GM12878 (cell line): Measurements from ENCODE around the gene SLC29A2. TPM values are rescaled to one million over a fixed set of nuclear protein-coding genes. Genes with fewer than 3 reads are reported as not detected.

Experiments used
- BMI1 ChIP-seq: fragments of 450-650 bp; IDR thresholded peaks from 2 replicates; pipeline ENCODE4 v1.6.1; 2016; ENCODE audit warnings: mild to moderate bottlenecking, moderate library complexity, borderline replicate concordance
- KLF5 ChIP-seq: fragments of 450-650 bp; IDR thresholded peaks from 2 replicates; pipeline ENCODE4 v1.6.1; 2014; ENCODE audit warnings: mild to moderate bottlenecking; ENCODE audit not compliant: partially characterized antibody
- LARP7 ChIP-seq: fragments of 450-650 bp; IDR thresholded peaks from 2 replicates; pipeline ENCODE4 v1.6.1; 2017; ENCODE audit warnings: mild to moderate bottlenecking
- MEF2B ChIP-seq: fragments of 450-650 bp; IDR thresholded peaks from 2 replicates; pipeline ENCODE4 v1.6.1; 2018; ENCODE audit warnings: mild to moderate bottlenecking, moderate library complexity; ENCODE audit not compliant: partially characterized antibody, poor library complexity, severe bottlenecking
- PML ChIP-seq: IDR thresholded peaks from 2 replicates; pipeline ENCODE4 v1.6.1; 2012; ENCODE audit warnings: low read length, inconsistent platforms
- POLR2AphosphoS5 ChIP-seq: IDR thresholded peaks from 2 replicates; pipeline ENCODE4 v1.6.1; 2011; ENCODE audit warnings: mild to moderate bottlenecking, low read length, inconsistent platforms
- RB1 ChIP-seq: fragments of 450-650 bp; formaldehyde crosslinking; IDR thresholded peaks from 2 replicates; pipeline ENCODE4 v1.6.1; 2017; ENCODE audit warnings: mild to moderate bottlenecking, borderline replicate concordance
- RCOR1 ChIP-seq: conservative IDR thresholded peaks from 2 replicates; pipeline ENCODE4 v1.6.1; 2012; ENCODE audit warnings: low read depth, low read length, improper control_type of control experiment
- SIX5 ChIP-seq: IDR thresholded peaks from 2 replicates; pipeline ENCODE4 v1.6.1; 2011; ENCODE audit warnings: mild to moderate bottlenecking, low read depth, low read length, moderate library complexity; ENCODE audit not compliant: severe bottlenecking
- SREBF2 ChIP-seq: IDR thresholded peaks from 2 replicates; pipeline ENCODE4 v1.6.1; 2012; ENCODE audit warnings: mild to moderate bottlenecking, low read length
- SRF ChIP-seq, 2 experiments: IDR thresholded peaks; 2 replicates each; pipeline ENCODE4 v1.6.1; 2011; ENCODE audit warnings: low read depth in 2 of 2, low read length in 2 of 2, mild to moderate bottlenecking in 1 of 2, moderate library complexity in 1 of 2
- TCF7 ChIP-seq: IDR thresholded peaks from 2 replicates; pipeline ENCODE4 v1.6.1; 2014; ENCODE audit warnings: antibody characterized with exemption, borderline replicate concordance
- polyA plus RNA-seq, 11 experiments: library from polyadenylated mRNA; depleted of rRNA in 4 of 11; unstranded in 6 of 11; stranded (reverse) in 5 of 11; fragments of >200 nt; fragmentation: Nextera tagmentation in 4 of 11; fragmentation: Illumina TruSeq in 1 of 11; extraction: Ambion mirVana in 4 of 11; extraction: Trizol in 1 of 11; gene quantifications; 1 replicate in 1 of 11; 2 replicates in 10 of 11; pipeline versions ENCODE4 v1.2.1 to v1.2.3, GENCODE V29; 2011 to 2016; ENCODE audit warnings: inconsistent platforms in 2 of 11, missing spikeins in 2 of 11, low read depth in 1 of 11
- total RNA-seq, 4 experiments: library from RNA; depleted of rRNA in 3 of 4; stranded (reverse); fragments of >200 nt in 3 of 4; fragmentation: Illumina TruSeq in 1 of 4; extraction: Trizol in 1 of 4; gene quantifications; 2 replicates each; pipeline versions ENCODE4 v1.2.1 to v1.2.3, GENCODE V29; 2013 to 2021
- TF ChIP-seq, protein P1 (sequence below): fragments of 450-650 bp; formaldehyde crosslinking; IDR thresholded peaks from 2 replicates; pipeline ENCODE4 v1.5.0; 2022; ENCODE audit warnings: mild to moderate bottlenecking, missing genetic modification characterization
- TF ChIP-seq, protein P2 (sequence below): fragments of 450-650 bp; IDR thresholded peaks from 2 replicates; pipeline ENCODE4 v1.6.1; 2016; ENCODE audit warnings: mild to moderate bottlenecking
- TF ChIP-seq, protein P3 (sequence below): IDR thresholded peaks from 2 replicates; pipeline ENCODE4 v1.6.1; 2011; ENCODE audit warnings: borderline replicate concordance, low read depth, mild to moderate bottlenecking, moderate library complexity, low read length; ENCODE audit not compliant: insufficient read depth, poor library complexity, severe bottlenecking
- TF ChIP-seq, protein P4 (sequence below): IDR thresholded peaks from 2 replicates; pipeline ENCODE4 v1.6.1; 2011; ENCODE audit warnings: low read depth, low read length, improper control_type of control experiment, borderline replicate concordance
- TF ChIP-seq, protein P5 (sequence below): fragments of 450-650 bp; IDR thresholded peaks from 2 replicates; pipeline ENCODE4 v1.6.1; 2017; ENCODE audit warnings: mild to moderate bottlenecking, moderate library complexity

Gene SLC29A2
- total and polyA plus RNA-seq, 10 of the 15 experiments (the other 5 are each of a cell fraction or from before 2014, with no cell fraction given): 0.27 to 7.5 (median 2.2) TPM

DNA sequence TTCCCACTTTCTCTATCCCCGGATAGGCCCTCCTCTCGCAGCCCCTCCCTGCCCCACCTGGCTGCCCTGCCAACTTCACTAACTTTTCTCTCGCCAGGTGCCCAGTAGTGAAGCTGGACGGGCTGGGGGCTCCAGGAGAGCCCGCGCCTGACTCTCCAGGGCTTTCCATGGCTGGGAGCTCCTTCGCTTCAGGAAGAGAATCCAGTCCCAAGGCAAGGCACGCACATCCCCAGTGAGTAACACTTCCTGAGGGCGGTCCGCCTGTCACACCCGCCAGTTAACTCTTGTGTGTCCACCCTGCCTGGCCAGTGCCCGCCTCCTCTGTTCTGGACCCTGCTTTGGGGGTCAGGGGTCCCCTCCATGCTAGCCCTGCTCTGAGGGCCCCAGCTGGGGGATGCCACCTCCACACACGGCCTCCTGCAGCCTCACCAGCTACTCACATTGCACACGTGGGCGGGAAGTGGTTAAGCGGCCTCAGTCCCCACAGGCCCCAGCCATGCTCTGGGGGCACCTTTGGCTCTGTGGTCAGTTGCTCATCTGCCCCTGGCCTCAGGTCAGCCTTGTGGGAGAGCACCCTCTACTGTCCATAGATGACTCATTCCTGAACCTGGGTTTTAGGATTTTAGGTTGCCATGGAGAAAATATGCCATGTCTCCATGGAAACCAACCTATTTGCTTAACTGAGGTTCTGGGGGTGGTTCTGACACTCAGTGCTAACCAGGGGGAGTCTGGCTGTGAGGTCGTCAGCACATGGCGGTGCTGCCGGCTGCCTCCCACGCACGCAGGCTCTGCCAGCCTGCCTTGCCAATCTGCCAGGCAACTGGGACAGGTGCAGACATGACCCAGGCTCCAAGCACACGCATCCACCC, 35.1 kb downstream of the SLC29A2 start, which contains the start of gene RIN1 (continued):
- TF ChIP-seq, protein P1, sequence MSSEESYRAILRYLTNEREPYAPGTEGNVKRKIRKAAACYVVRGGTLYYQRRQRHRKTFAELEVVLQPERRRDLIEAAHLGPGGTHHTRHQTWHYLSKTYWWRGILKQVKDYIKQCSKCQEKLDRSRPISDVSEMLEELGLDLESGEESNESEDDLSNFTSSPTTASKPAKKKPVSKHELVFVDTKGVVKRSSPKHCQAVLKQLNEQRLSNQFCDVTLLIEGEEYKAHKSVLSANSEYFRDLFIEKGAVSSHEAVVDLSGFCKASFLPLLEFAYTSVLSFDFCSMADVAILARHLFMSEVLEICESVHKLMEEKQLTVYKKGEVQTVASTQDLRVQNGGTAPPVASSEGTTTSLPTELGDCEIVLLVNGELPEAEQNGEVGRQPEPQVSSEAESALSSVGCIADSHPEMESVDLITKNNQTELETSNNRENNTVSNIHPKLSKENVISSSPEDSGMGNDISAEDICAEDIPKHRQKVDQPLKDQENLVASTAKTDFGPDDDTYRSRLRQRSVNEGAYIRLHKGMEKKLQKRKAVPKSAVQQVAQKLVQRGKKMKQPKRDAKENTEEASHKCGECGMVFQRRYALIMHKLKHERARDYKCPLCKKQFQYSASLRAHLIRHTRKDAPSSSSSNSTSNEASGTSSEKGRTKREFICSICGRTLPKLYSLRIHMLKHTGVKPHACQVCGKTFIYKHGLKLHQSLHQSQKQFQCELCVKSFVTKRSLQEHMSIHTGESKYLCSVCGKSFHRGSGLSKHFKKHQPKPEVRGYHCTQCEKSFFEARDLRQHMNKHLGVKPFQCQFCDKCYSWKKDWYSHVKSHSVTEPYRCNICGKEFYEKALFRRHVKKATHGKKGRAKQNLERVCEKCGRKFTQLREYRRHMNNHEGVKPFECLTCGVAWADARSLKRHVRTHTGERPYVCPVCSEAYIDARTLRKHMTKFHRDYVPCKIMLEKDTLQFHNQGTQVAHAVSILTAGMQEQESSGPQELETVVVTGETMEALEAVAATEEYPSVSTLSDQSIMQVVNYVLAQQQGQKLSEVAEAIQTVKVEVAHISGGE (CRISPR knock-in tag): no peak
- TF ChIP-seq TCF7 (no peak), SRF (IDR thresholded peaks at IDR 0.05; ENCODE audit: low read depth in 2 of 2, low read length in 2 of 2) (no peak), LARP7 (peak; percentile 18; the same call in 1 of the 2 replicates), SREBF2 (no peak), PML (no peak), POLR2AphosphoS5 (peak; percentile 50), RB1 (0 out of 2 replicates have a peak, but pooled peaks have one; percentile 11), BMI1 (peak; percentile 94), MEF2B (peak; percentile 80), KLF5 (no peak), SIX5 (no peak), RCOR1 (no peak; the same call in 1 of the 2 replicates)
- TF ChIP-seq, protein P2, sequence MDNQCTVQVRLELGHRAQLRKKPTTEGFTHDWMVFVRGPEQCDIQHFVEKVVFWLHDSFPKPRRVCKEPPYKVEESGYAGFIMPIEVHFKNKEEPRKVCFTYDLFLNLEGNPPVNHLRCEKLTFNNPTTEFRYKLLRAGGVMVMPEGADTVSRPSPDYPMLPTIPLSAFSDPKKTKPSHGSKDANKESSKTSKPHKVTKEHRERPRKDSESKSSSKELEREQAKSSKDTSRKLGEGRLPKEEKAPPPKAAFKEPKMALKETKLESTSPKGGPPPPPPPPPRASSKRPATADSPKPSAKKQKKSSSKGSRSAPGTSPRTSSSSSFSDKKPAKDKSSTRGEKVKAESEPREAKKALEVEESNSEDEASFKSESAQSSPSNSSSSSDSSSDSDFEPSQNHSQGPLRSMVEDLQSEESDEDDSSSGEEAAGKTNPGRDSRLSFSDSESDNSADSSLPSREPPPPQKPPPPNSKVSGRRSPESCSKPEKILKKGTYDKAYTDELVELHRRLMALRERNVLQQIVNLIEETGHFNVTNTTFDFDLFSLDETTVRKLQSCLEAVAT: peak; percentile 88
- TF ChIP-seq, protein P3, sequence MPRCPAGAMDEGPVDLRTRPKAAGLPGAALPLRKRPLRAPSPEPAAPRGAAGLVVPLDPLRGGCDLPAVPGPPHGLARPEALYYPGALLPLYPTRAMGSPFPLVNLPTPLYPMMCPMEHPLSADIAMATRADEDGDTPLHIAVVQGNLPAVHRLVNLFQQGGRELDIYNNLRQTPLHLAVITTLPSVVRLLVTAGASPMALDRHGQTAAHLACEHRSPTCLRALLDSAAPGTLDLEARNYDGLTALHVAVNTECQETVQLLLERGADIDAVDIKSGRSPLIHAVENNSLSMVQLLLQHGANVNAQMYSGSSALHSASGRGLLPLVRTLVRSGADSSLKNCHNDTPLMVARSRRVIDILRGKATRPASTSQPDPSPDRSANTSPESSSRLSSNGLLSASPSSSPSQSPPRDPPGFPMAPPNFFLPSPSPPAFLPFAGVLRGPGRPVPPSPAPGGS: peak; percentile 45
- TF ChIP-seq, protein P4, sequence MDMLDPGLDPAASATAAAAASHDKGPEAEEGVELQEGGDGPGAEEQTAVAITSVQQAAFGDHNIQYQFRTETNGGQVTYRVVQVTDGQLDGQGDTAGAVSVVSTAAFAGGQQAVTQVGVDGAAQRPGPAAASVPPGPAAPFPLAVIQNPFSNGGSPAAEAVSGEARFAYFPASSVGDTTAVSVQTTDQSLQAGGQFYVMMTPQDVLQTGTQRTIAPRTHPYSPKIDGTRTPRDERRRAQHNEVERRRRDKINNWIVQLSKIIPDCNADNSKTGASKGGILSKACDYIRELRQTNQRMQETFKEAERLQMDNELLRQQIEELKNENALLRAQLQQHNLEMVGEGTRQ: no peak; the same call in 1 of the 2 replicates
- TF ChIP-seq, protein P5, sequence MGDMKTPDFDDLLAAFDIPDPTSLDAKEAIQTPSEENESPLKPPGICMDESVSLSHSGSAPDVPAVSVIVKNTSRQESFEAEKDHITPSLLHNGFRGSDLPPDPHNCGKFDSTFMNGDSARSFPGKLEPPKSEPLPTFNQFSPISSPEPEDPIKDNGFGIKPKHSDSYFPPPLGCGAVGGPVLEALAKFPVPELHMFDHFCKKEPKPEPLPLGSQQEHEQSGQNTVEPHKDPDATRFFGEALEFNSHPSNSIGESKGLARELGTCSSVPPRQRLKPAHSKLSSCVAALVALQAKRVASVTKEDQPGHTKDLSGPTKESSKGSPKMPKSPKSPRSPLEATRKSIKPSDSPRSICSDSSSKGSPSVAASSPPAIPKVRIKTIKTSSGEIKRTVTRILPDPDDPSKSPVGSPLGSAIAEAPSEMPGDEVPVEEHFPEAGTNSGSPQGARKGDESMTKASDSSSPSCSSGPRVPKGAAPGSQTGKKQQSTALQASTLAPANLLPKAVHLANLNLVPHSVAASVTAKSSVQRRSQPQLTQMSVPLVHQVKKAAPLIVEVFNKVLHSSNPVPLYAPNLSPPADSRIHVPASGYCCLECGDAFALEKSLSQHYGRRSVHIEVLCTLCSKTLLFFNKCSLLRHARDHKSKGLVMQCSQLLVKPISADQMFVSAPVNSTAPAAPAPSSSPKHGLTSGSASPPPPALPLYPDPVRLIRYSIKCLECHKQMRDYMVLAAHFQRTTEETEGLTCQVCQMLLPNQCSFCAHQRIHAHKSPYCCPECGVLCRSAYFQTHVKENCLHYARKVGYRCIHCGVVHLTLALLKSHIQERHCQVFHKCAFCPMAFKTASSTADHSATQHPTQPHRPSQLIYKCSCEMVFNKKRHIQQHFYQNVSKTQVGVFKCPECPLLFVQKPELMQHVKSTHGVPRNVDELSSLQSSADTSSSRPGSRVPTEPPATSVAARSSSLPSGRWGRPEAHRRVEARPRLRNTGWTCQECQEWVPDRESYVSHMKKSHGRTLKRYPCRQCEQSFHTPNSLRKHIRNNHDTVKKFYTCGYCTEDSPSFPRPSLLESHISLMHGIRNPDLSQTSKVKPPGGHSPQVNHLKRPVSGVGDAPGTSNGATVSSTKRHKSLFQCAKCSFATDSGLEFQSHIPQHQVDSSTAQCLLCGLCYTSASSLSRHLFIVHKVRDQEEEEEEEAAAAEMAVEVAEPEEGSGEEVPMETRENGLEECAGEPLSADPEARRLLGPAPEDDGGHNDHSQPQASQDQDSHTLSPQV: no peak
